ENCODE data around the gene ARHGEF4. TPM values are rescaled to one million over a fixed set of nuclear protein-coding genes. Genes with fewer than 3 reads are reported as not detected.

ARHGEF4 gene
- total and polyA plus RNA-seq, 7 donors: 1.7 to 32.4 (median 17.2) TPM; not detected in 1

DNA sequence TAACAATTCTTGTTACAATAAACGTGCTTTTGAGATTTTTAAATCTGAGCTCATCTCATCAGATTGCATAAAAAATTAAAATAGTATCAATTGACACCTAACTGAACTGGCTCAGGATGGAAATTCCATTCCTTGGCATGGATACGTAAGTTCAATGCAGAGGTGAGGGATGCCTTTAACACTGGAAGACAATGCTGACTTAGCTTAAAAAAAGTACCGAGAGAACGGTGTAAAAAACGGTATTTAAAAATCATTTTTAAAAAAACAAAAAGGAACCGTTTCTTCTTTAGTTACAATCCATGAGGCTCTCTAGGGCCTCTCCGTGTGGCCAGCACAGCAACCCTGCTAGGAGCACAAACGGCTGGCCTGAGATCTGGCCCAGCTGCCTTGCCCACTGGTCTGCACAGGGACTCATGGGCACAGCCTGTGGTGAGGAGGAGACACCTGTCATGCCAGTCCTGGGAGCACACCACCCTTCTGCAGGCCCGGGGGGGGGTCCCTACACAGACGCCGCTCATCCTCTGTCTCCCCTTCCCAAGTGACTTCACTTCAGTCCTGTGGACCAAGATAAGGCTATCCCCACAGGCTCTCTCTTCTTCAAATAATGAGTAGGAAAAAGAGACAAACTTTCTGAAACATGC, 211.3 kb downstream of the ARHGEF4 start:
- TF ChIP-seq EP300 (IDR thresholded peaks at IDR 0.05): no peak
- TF ChIP-seq POLR2AphosphoS5 (IDR thresholded peaks at IDR 0.05): no peak
- TF ChIP-seq, protein P1, sequence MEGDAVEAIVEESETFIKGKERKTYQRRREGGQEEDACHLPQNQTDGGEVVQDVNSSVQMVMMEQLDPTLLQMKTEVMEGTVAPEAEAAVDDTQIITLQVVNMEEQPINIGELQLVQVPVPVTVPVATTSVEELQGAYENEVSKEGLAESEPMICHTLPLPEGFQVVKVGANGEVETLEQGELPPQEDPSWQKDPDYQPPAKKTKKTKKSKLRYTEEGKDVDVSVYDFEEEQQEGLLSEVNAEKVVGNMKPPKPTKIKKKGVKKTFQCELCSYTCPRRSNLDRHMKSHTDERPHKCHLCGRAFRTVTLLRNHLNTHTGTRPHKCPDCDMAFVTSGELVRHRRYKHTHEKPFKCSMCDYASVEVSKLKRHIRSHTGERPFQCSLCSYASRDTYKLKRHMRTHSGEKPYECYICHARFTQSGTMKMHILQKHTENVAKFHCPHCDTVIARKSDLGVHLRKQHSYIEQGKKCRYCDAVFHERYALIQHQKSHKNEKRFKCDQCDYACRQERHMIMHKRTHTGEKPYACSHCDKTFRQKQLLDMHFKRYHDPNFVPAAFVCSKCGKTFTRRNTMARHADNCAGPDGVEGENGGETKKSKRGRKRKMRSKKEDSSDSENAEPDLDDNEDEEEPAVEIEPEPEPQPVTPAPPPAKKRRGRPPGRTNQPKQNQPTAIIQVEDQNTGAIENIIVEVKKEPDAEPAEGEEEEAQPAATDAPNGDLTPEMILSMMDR (IDR thresholded peaks at IDR 0.05): no peak
- TF ChIP-seq POLR2A (IDR thresholded peaks at IDR 0.05): no peak
- Histone ChIP-seq H3K27ac (no peak overlapping the region), H3K4me1 (no peaks in the 10 kb centered on the region), H3K4me3 (no peak overlapping the region), H3K36me3 (peaks cover 40 to 88% (median 50%) of the 10 kb centered on the region in 4 donors), H3K9me3 (no peaks in the 10 kb centered on the region), H3K27me3 (no peaks in the 10 kb centered on the region)
- intact Hi-C loops (cut with DNase I): no loop called here
- DNase-seq: no peak
- WGBS, 2 donors: 89 to 93% methylated on average over 11 of the region's 11 CpGs

GRCh38 chr2:131048641-131049040, 211.9 kb downstream of the ARHGEF4 start:
- 93 to 94% methylated on average over 6 of the region's 6 CpGs for WGBS, 2 donors

DNA sequence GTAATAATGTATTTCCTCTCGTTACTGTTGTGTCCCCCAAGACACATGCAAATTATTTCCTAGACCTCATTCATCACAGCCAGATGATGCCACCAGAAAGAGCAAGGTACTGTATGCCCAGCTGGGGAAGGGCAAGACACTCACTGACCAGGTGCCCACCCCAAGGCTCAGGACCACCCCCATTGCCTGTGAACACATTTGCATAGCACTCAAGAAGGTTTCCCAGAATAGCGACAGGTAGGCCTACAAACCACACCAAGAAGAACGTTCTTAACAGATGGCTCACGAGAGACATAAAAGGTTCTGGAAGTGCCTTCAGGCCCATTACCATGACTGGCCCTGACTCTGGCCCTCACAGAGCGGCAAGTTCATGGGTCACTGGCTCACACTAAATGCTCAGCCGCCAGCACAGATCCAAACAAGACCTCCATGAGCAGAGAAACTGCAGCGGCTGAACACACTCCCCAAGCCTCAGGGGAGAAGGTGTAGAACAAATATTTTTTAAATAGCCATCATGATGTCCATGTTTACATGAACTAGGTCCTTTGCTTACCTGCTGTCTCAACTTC, 212.5 kb downstream of the ARHGEF4 start:
- peaks cover 47 to 92% (median 54%) of the 10 kb centered on the region in 4 donors for H3K36me3 ChIP-seq
- no peak overlapping the region for H3K4me3 ChIP-seq
- H3K9me3 ChIP-seq: no peaks in the 10 kb centered on the region
- H3K27me3 ChIP-seq: no peaks in the 10 kb centered on the region
- 89 to 94% methylated on average over 7 of the region's 7 CpGs for WGBS, 2 donors
- intact Hi-C loops (cut with DNase I): no loop called here
- H3K27ac ChIP-seq: no peak overlapping the region
- no peaks in the 10 kb centered on the region for H3K4me1 ChIP-seq
- TF ChIP-seq POLR2A (IDR thresholded peaks at IDR 0.05): no peak
- TF ChIP-seq, protein P1 (IDR thresholded peaks at IDR 0.05): no peak
- no peak for DNase-seq

More at GRCh38 chr2:131048641-131049040, 211.9 kb downstream of the ARHGEF4 start:
- H3K36me3 ChIP-seq: peaks cover 43 to 92% (median 51%) of the 10 kb centered on the region in 4 donors
- no peak for TF ChIP-seq POLR2AphosphoS5 (IDR thresholded peaks at IDR 0.05)
- TF ChIP-seq, protein P1 (IDR thresholded peaks at IDR 0.05): no peak
- no peak for TF ChIP-seq EP300 (IDR thresholded peaks at IDR 0.05)
- TF ChIP-seq POLR2A (IDR thresholded peaks at IDR 0.05): no peak
- H3K9me3 ChIP-seq: no peaks in the 10 kb centered on the region
- no peak overlapping the region for H3K27ac ChIP-seq
- no peaks in the 10 kb centered on the region for H3K4me1 ChIP-seq
- no peak overlapping the region for H3K4me3 ChIP-seq
- no peaks in the 10 kb centered on the region for H3K27me3 ChIP-seq
- intact Hi-C loops (cut with DNase I): no loop called here
- DNase-seq: no peak

DNA sequence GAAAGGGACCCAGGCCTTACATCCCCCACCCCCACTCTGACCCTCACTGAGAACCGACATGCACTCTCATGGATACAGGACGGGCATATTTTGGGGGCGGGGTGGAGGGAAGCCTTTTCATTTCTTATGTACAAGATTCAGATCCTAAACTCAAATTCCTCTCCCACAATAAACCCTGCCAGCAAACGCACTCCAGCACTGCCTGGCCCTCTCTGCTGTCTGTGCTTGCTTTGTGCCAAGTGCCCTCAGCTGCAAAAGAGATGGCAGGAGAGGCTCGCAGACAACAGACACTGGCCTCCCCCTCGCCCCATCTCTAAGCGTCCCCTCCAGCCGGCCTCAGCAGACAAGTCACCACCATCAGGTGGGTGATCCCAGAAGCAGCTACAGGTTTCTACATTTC, 214.2 kb downstream of the ARHGEF4 start:
- TF ChIP-seq, protein P1 (IDR thresholded peaks at IDR 0.05): no peak
- TF ChIP-seq POLR2A (IDR thresholded peaks at IDR 0.05) (no peak), POLR2AphosphoS5 (IDR thresholded peaks at IDR 0.05) (no peak), EP300 (IDR thresholded peaks at IDR 0.05) (no peak)
- peaks cover 0 to 10% (median 9%) of the 10 kb centered on the region in 4 donors for H3K4me1 ChIP-seq
- H3K4me3 ChIP-seq: no peak overlapping the region
- intact Hi-C loops (cut with DNase I): no loop called here
- WGBS, 2 donors: 94 to 96% methylated on average over 8 of the region's 8 CpGs
- DNase-seq: no peak
- no peaks in the 10 kb centered on the region for H3K27me3 ChIP-seq
- no peak overlapping the region for H3K27ac ChIP-seq
- H3K9me3 ChIP-seq: no peaks in the 10 kb centered on the region
- peaks cover 59 to 98% (median 62%) of the 10 kb centered on the region in 4 donors for H3K36me3 ChIP-seq

Measured in sigmoid colon (tissue), 7 donors.